ENCODE results near the gene RAET1L.
"Not testable (repeated sequence)": the region's sequence is repeated elsewhere in the genome, so short reads cannot be mapped to it uniquely, and the experiment has no call there.

The RAET1L gene, protein sequence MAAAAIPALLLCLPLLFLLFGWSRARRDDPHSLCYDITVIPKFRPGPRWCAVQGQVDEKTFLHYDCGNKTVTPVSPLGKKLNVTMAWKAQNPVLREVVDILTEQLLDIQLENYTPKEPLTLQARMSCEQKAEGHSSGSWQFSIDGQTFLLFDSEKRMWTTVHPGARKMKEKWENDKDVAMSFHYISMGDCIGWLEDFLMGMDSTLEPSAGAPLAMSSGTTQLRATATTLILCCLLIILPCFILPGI

DNA sequence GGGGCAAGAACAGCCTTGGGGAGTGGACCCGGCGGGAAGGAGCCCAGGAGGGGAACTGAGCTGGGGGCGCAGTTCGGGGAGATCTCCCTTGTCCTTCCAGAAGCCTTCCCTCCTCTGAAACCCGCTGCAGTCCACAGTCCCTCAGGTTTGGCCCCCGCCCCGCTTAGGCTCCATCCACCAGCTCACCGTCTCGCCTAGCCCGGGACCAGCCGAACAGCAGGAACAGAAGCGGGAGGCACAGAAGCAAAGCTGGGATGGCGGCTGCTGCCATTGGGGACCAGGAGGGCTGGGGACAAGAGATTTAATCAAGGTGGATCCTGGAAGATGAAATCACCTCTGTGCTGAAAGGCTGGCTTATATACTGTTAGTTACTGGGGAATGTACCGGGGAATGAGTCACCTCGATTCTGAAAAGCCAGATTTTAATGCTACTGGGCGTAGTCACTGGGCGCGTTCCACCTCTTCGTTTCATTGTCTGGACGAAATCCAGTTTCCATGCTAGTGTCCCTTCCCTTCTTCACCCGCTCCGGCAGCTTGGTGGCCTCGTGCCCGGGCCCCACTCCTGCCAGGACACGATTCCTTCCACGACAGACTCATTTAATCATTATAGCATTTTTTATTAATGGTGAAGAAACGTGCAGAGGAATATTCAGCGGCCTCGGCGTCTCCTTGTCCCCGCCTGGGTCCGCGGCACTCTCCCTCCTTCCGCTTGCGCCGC is at the start of gene RAET1L:
TSS of gene RAET1L (minus strand) at position 332 of the 717 bp plus-strand sequence. CDS start at position 271, 61 bp downstream.
- Histone ChIP-seq H2AFZ (ENCODE audit: low read depth, low read length) (no peak within 1 kb of the TSS), H3K79me2 (ENCODE audit: insufficient read depth, low read length) (no peaks in the 10 kb centered on the region), H3K27ac (ENCODE audit: low read length) (no peak within 1 kb of the TSS), H3K9me3 (ENCODE audit: insufficient read depth, low read length, severe bottlenecking) (no peaks in the 10 kb centered on the region), H3K4me1 (ENCODE audit: insufficient read depth, low read length) (no peaks in the 10 kb centered on the region), H3K9ac (ENCODE audit: low read depth, low read length) (no peak within 1 kb of the TSS), H4K20me1 (ENCODE audit: insufficient read depth, low read length) (no peaks in the 10 kb centered on the region), H3K27me3 (ENCODE audit: insufficient read depth, low read length, poor library complexity) (peaks cover 1% of the 10 kb centered on the region), H3K36me3 (ENCODE audit: insufficient read depth, low read length) (no peaks in the 10 kb centered on the region), H3K4me2 (ENCODE audit: insufficient read depth, low read length) (no peak within 1 kb of the TSS), H3K4me3 (ENCODE audit: low read depth in 1 of 2, low read length in 2 of 2) (no peak within 1 kb of the TSS)
- ATAC-seq (ENCODE audit: insufficient read depth, low read depth) = no peak
- TF ChIP-seq EZH2 (IDR thresholded peaks at IDR 0.05; ENCODE audit: borderline replicate concordance, low read depth, low read length, severe bottlenecking) = no peak
- TF ChIP-seq, protein P1, sequence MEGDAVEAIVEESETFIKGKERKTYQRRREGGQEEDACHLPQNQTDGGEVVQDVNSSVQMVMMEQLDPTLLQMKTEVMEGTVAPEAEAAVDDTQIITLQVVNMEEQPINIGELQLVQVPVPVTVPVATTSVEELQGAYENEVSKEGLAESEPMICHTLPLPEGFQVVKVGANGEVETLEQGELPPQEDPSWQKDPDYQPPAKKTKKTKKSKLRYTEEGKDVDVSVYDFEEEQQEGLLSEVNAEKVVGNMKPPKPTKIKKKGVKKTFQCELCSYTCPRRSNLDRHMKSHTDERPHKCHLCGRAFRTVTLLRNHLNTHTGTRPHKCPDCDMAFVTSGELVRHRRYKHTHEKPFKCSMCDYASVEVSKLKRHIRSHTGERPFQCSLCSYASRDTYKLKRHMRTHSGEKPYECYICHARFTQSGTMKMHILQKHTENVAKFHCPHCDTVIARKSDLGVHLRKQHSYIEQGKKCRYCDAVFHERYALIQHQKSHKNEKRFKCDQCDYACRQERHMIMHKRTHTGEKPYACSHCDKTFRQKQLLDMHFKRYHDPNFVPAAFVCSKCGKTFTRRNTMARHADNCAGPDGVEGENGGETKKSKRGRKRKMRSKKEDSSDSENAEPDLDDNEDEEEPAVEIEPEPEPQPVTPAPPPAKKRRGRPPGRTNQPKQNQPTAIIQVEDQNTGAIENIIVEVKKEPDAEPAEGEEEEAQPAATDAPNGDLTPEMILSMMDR (IDR thresholded peaks at IDR 0.05; ENCODE audit: borderline replicate concordance, extremely low read depth, low read length, poor library complexity, severe bottlenecking) = no peak
- DNase-seq = no peak

DNA sequence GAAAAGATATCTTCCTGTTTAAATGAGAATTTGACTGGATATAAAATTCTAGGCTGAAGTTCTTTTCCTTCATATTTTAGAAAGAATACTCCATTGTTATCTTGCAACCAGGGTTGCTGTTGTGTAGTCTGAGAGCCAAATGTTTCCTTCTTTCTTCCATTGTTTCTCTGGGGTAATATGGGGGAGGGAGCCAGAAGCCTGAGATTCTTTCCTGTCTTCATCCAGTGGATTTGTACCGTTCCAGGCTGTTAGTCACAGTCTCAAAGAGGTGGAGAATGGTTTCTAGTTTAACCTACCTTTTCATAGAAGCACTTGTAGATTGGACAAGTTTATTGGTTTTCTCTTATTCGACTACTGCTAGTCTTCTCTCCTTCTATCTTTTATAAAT is 49.7 kb upstream of the RAET1L start:
- no peak for ATAC-seq (ENCODE audit: insufficient read depth, low read depth)
- Histone ChIP-seq H3K27ac (ENCODE audit: low read length) (no peak overlapping the region), H3K4me1 (ENCODE audit: insufficient read depth, low read length) (peaks cover 7% of the 10 kb centered on the region; the same call in 1 of the 2 replicates), H3K4me3 (ENCODE audit: low read depth in 1 of 2, low read length in 2 of 2) (no peak overlapping the region), H2AFZ (ENCODE audit: low read depth, low read length) (no peak overlapping the region), H4K20me1 (ENCODE audit: insufficient read depth, low read length) (peaks cover 27% of the 10 kb centered on the region; the same call in 1 of the 2 replicates), H3K9me3 (ENCODE audit: insufficient read depth, low read length, severe bottlenecking) (no peaks in the 10 kb centered on the region), H3K36me3 (ENCODE audit: insufficient read depth, low read length) (no peaks in the 10 kb centered on the region), H3K9ac (ENCODE audit: low read depth, low read length) (no peak overlapping the region), H3K79me2 (ENCODE audit: insufficient read depth, low read length) (no peaks in the 10 kb centered on the region), H3K4me2 (ENCODE audit: insufficient read depth, low read length) (no peak overlapping the region), H3K27me3 (ENCODE audit: insufficient read depth, low read length, poor library complexity) (peaks cover 38% of the 10 kb centered on the region)
- no peak for TF ChIP-seq EZH2 (IDR thresholded peaks at IDR 0.05; ENCODE audit: borderline replicate concordance, low read depth, low read length, severe bottlenecking)
- TF ChIP-seq, protein P1 (IDR thresholded peaks at IDR 0.05; ENCODE audit: borderline replicate concordance, extremely low read depth, low read length, poor library complexity, severe bottlenecking) = no peak
- no peak for DNase-seq

DNA sequence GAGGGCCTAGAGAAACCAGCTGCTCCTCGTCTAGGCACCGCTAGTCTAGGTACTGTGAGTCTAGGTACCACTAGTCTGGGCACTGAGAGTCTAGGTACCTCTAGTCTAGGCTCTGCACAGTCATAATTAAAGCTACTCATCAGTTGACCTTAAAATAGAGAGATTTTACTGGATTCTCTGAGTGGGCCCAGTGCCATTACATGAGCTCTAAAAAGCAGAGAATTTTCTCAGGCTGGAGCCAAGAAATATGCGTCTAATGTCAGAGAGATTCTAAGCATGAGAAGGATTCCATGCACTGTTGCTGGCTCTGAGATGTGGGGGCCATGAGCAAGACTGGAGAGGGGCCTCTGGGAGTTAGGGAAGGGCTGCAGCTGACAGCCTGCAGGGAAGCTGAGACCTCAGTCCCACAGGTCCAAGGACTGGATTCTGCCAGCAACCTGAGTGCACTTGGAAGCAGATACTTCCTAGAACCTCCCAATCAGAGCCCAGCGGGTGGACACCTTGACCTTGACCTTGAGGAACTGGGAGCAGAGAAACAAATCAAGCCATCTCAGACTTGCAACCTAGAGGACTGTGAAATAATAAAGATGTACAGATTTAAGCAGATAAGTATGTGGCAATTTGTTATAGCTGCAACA is 49.2 kb upstream of the RAET1L start:
- not testable (repeated sequence) for H3K36me3 ChIP-seq (ENCODE audit: insufficient read depth, low read length); H3K4me1 ChIP-seq (ENCODE audit: insufficient read depth, low read length); H3K27ac ChIP-seq (ENCODE audit: low read length); H3K4me3 ChIP-seq (ENCODE audit: low read depth in 1 of 2, low read length in 2 of 2); H3K9me3 ChIP-seq (ENCODE audit: insufficient read depth, low read length, severe bottlenecking); H3K9ac ChIP-seq (ENCODE audit: low read depth, low read length); H2AFZ ChIP-seq (ENCODE audit: low read depth, low read length); H3K4me2 ChIP-seq (ENCODE audit: insufficient read depth, low read length); ATAC-seq (ENCODE audit: insufficient read depth, low read depth); H3K79me2 ChIP-seq (ENCODE audit: insufficient read depth, low read length); DNase-seq
- Histone ChIP-seq H4K20me1 (ENCODE audit: insufficient read depth, low read length) (peaks cover 26% of the 10 kb centered on the region; the same call in 1 of the 2 replicates), H3K27me3 (ENCODE audit: insufficient read depth, low read length, poor library complexity) (peaks cover 38% of the 10 kb centered on the region)

DNA sequence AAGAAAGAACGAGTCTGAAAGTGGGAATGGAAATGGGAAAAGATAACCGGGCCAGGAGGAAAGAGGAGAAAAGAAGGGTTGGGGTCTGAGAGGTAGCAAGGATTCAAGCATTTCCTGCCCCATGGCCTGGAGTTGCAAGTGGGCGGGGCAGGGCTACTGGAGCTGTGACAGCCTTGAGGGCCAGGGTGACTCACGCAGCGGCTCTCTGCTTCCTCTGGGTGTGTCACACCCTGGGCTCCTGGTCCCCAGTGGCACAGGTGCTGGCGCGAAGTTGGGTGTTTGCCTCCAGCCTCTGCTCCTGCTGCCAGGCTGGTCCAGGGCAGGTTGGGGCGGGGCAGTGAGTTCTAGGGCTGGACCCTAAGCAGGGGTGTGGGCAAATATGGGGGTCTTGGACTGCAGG is 46.9 kb upstream of the RAET1L start:
- H3K4me2 ChIP-seq (ENCODE audit: insufficient read depth, low read length) = no peak overlapping the region

More for the DNA sequence above, 46.9 kb upstream of the RAET1L start:
- no peak overlapping the region for H3K27ac ChIP-seq (ENCODE audit: low read length)
- no peak overlapping the region for H3K4me3 ChIP-seq (ENCODE audit: low read depth in 1 of 2, low read length in 2 of 2)
- no peak overlapping the region for H2AFZ ChIP-seq (ENCODE audit: low read depth, low read length)
- H3K4me1 ChIP-seq (ENCODE audit: insufficient read depth, low read length) = no peaks in the 10 kb centered on the region
- DNase-seq (no peak), ATAC-seq (ENCODE audit: insufficient read depth, low read depth) (no peak)
- H3K9me3 ChIP-seq (ENCODE audit: insufficient read depth, low read length, severe bottlenecking) = no peaks in the 10 kb centered on the region
- H3K36me3 ChIP-seq (ENCODE audit: insufficient read depth, low read length) = no peaks in the 10 kb centered on the region
- no peak for TF ChIP-seq EZH2 (IDR thresholded peaks at IDR 0.05; ENCODE audit: borderline replicate concordance, low read depth, low read length, severe bottlenecking)
- TF ChIP-seq, protein P1 (IDR thresholded peaks at IDR 0.05; ENCODE audit: borderline replicate concordance, extremely low read depth, low read length, poor library complexity, severe bottlenecking) = no peak
- no peaks in the 10 kb centered on the region for H3K79me2 ChIP-seq (ENCODE audit: insufficient read depth, low read length)
- no peak overlapping the region for H3K9ac ChIP-seq (ENCODE audit: low read depth, low read length)
- H3K27me3 ChIP-seq (ENCODE audit: insufficient read depth, low read length, poor library complexity) = peaks cover 36% of the 10 kb centered on the region
- H4K20me1 ChIP-seq (ENCODE audit: insufficient read depth, low read length) = peaks cover 22% of the 10 kb centered on the region; the same call in 1 of the 2 replicates
